Measurements from ENCODE around the gene LEMD2.

Gene LEMD2

GRCh38 chr6:33819021-33819420 lies 30.1 kb upstream of the LEMD2 start:
- DNase-seq (ENCODE audit: low spot score) = no peak

GRCh38 chr6:33818293-33818692 lies 29.4 kb upstream of the LEMD2 start:
- DNase-seq (ENCODE audit: low spot score) = no peak

- no peak for DNase-seq (ENCODE audit: low spot score)
Observed at GRCh38 chr6:33817489-33817888, 28.6 kb upstream of the LEMD2 start.

DNA sequence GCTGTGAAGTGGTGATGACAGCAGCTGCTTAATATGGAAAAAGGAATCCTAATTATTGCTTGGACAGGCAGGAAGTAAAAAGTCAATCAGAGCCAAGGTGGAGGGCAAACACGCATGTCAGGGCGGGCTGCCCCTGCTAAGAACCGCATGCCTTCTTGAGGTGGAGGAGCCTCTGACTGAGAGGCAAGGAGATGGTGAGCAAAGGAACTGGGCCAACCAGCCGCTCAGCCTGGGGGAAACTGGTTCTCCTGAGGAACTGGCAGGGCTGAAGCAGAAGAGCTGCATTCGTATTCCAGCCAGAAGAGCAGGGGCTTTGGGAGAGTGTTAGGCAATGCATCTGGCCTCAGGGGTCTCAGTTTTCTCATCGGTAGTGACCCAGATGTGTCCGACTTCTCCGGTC lies 28.0 kb upstream of the LEMD2 start:
- no peak for DNase-seq (ENCODE audit: low spot score)

GRCh38 chr6:33815854-33816253 lies 26.9 kb upstream of the LEMD2 start:
- no peak for DNase-seq (ENCODE audit: low spot score)

- no peak for DNase-seq (ENCODE audit: low spot score)
Observed at GRCh38 chr6:33813990-33814985, 25.4 kb upstream of the LEMD2 start.

- no peak for DNase-seq (ENCODE audit: low spot score)
Observed at GRCh38 chr6:33813246-33813904, 24.4 kb upstream of the LEMD2 start.

- DNase-seq (ENCODE audit: low spot score) = no peak
Observed at GRCh38 chr6:33812669-33813068, 23.7 kb upstream of the LEMD2 start.

- no peak for DNase-seq (ENCODE audit: low spot score)
Observed at GRCh38 chr6:33809594-33809993, 20.7 kb upstream of the LEMD2 start.

- no peak for DNase-seq (ENCODE audit: low spot score)
Observed at GRCh38 chr6:33808641-33809180, 19.8 kb upstream of the LEMD2 start.

- no peak for DNase-seq (ENCODE audit: low spot score)
Observed at GRCh38 chr6:33807606-33808005, 18.7 kb upstream of the LEMD2 start.

DNA sequence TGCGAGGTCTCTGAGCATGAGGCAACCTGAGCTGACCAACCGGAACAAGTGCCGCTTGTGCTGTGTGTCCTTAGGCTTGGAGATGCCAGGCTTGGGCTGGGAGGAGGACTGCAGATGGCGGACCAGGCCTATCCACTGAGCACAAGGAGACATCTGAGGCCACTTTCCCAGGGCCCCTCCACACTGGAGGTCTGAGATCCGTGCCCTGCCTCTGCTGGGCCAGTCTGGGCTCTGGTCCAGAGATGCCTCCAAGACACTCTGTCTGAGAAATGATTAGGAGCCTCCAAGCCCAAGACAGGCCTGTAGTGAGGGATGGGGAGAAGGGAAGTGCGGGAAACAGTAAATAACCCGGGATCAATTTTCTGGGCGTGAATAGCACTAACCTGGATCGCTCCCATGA lies 17.9 kb upstream of the LEMD2 start:
- DNase-seq (ENCODE audit: low spot score) = no peak

DNA sequence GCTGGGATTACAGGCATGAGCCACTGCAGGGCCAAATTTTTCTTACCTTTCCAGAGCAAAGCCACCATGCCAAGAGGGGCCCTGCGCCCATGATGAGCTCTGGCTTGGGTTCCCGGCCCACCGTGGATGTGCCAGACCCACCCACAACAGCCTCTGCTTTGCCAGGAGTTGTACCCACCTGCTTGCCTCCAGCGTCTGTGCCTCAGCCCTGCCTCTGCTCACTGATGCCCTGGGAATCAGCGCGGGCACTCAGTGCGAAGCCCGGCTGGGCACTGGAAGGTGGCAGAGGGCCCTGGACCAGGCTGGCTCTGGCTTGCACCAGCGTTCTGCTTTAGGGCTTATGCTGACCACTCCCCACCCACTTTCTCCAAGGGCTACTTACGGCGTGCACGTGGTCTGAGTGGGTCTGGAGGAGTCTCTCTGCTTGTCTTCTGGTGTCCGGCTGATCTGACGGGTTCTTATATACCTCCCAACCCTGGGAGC lies 14.7 kb upstream of the LEMD2 start, which contains the start of gene MLN:
MLN (minus strand) TSS at position 433 of the 483 bp plus-strand sequence. CDS start 2,840 bp downstream, outside the sequence.
- no peak for DNase-seq (ENCODE audit: low spot score)

DNA sequence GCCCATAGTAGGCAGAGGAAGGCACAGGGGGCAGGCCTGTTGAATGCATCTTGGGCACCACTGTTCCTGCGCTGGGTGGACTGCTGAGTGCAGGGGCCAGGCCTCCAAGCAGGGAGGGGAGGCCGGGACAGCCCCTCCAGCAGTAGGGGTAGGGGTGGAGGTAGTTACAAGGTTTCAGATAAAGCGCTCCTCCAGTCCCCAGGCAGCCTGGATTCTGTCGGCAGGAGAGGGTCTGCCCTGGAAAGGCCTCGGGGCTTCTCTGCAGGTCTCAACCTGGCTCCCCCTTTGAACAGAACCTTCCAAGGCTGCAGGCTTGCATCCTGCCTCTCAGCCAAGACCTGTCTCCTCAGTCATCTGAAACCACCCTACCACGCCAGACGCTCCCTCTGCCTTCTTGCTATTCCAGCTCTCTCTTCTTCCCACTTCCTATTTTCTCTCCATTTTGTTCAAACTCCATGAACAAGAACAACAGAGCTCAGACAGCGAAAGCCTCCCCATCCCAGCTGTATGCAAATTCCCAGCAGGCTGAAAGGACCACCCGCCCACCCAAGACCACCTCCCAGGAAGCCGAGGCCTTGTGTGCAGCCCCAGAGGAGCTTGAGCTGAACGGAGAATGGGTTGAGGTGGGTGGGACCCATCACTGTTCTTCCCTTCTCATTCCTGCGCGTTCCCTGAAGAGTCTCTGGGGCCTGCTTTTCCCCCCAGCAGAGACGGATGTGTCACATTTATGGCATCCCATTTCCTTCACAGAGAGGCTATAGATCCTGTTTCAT lies 13.4 kb upstream of the LEMD2 start:
- DNase-seq (ENCODE audit: low spot score) = no peak

DNA sequence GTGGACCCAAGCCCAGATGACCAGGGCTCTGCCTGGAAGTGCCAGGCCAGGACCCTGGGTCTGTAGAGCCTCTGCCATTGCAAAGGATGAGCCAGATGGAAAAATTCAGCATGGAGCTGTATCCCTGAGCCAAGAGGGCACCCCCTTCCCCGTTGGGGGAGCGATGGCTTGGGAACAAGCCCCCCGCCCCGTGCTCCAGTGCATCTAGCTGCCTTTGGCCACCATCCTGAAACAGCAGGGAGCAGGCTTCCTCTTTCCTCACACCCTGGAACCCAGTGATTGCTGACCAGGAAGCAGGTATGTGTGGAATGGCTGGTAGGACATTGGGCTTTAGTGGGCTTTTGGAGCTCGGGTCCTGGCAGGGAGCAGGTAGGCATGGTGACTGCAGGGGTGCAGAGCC lies 12.7 kb upstream of the LEMD2 start:
- no peak for DNase-seq (ENCODE audit: low spot score)

- DNase-seq (ENCODE audit: low spot score) = no peak
Observed at GRCh38 chr6:33800248-33800969, 11.5 kb upstream of the LEMD2 start.

DNA sequence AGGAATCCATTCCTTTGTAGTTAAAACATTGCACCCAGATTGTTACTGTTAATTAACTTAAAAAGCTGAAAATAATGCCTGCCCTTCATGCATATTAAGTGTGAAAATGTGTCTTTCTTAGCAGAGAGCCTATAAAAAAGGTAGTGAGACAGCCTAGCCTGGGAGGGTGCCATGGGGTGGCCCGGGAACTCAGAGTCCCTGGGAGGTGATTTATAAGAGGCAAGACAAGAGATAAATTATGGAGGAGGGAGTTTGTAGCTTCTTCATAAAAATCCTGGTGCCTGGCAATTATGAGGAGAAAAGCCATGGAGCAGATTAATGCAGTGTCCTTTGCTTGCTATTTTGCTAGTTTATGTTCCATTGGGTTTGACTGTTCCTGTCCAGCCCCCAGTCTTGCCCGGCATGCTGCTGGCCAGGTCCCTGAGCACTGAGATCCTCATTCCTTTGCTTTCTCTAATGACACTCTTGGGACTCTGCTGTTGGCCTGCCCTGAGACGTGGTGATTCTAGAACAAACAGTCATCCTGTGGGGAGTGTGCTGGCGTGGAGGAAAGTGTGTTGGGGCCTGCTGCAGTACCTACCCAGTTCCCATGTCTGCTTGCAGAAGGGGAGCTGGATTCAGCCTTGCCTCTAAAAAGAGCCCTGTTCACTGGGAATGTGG lies 10.7 kb upstream of the LEMD2 start:
- no peak for DNase-seq (ENCODE audit: low spot score)

GRCh38 chr6:33798343-33798848 lies 9.5 kb upstream of the LEMD2 start:
- DNase-seq (ENCODE audit: low spot score) = no peak

DNA sequence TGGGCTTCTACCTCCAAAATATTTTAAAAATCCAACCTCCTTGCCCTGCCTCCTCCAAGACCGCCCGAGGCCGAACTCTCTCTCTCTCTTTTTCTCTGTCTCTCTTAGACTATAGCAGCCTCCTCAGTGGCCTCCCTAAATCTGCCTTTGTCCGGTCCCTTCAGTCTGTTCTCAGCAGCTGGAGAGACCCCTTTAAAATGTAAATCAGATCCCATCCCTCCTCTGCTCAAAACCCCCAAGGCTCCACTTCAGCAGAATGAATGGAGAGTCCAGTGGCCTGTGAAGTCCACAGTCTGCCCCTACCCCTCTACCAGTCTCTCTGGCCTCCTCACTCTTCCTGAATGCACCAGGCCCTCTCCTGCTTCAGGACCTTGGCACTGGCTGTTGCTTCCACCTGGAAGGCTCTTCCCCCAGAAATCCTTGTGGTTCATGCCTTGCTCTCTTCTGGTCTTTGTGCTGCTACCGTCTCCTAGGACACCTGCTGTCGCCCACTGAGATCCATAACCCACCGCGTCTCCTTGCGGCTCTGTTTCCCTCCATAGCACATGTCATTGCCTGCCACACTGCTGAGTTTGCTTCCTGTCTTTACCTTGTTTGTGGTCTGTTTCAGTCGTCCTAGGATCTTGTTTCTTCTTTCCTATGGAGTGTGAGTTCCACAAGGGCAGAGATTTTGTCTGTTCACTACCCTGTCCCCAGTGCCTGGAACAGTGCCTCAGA lies 8.9 kb upstream of the LEMD2 start:
- DNase-seq (ENCODE audit: low spot score) = no peak
